ENCODE data around the gene PADI6.

- TF ChIP-seq, protein P1, sequence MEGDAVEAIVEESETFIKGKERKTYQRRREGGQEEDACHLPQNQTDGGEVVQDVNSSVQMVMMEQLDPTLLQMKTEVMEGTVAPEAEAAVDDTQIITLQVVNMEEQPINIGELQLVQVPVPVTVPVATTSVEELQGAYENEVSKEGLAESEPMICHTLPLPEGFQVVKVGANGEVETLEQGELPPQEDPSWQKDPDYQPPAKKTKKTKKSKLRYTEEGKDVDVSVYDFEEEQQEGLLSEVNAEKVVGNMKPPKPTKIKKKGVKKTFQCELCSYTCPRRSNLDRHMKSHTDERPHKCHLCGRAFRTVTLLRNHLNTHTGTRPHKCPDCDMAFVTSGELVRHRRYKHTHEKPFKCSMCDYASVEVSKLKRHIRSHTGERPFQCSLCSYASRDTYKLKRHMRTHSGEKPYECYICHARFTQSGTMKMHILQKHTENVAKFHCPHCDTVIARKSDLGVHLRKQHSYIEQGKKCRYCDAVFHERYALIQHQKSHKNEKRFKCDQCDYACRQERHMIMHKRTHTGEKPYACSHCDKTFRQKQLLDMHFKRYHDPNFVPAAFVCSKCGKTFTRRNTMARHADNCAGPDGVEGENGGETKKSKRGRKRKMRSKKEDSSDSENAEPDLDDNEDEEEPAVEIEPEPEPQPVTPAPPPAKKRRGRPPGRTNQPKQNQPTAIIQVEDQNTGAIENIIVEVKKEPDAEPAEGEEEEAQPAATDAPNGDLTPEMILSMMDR (IDR thresholded peaks at IDR 0.05; ENCODE audit: poor library complexity): no peak
- no peak for TF ChIP-seq EZH2 (IDR thresholded peaks at IDR 0.05; ENCODE audit: borderline replicate concordance)
- TF ChIP-seq EZH2phosphoT487 (IDR thresholded peaks at IDR 0.05; ENCODE audit: low read depth, severe bottlenecking, unreplicated experiment): no peak
Observed at GRCh38 chr1:17434016-17434415, 62.0 kb downstream of the PADI6 start.

Measured in hepatocyte (in vitro differentiated cells).